HEK293 (cell line): ENCODE results near the gene ELANE.

Experiments used
- TCF7L2 ChIP-seq: IDR thresholded peaks from 2 replicates; pipeline ENCODE4 v1.6.1; 2011; ENCODE audit warnings: low read depth, mild to moderate bottlenecking, inconsistent platforms, low read length, moderate library complexity, borderline replicate concordance
- ZNF239 ChIP-seq: fragments of 450-650 bp; formaldehyde crosslinking; IDR thresholded peaks from 2 replicates; pipeline ENCODE4 v1.5.1; 2016; ENCODE audit warnings: missing biosample characterization, missing genetic modification characterization
- ZNF24 ChIP-seq: fragments of 450-650 bp; formaldehyde crosslinking; IDR thresholded peaks from 2 replicates; pipeline ENCODE4 v1.5.1; 2016; ENCODE audit warnings: missing biosample characterization, missing genetic modification characterization
- ZNF274 ChIP-seq, 2 experiments: fragments of 200-500 bp in 1 of 2; fragments of 450-650 bp in 1 of 2; sonication (Bioruptor generic) in 1 of 2; formaldehyde crosslinking in 1 of 2; IDR thresholded peaks; 2 replicates each; pipeline versions ENCODE4 v1.5.1 to v1.6.1; 2014 to 2016; ENCODE audit warnings: borderline replicate concordance in 1 of 2, inconsistent platforms in 1 of 2, low read length in 1 of 2, missing biosample characterization in 1 of 2, missing genetic modification characterization in 1 of 2
- ZNF311 ChIP-seq: fragments of 450-650 bp; formaldehyde crosslinking; IDR thresholded peaks from 2 replicates; pipeline ENCODE4 v1.5.1; 2017; ENCODE audit warnings: missing biosample characterization, missing genetic modification characterization, borderline replicate concordance
- TF ChIP-seq, protein P1 (sequence below): fragments of 450-650 bp; formaldehyde crosslinking; IDR thresholded peaks from 2 replicates; pipeline ENCODE4 v1.5.1; 2016; ENCODE audit warnings: missing biosample characterization, missing genetic modification characterization
- TF ChIP-seq, protein P2 (sequence below): fragments of 450-650 bp; formaldehyde crosslinking; IDR thresholded peaks from 2 replicates; pipeline ENCODE4 v1.5.1; 2016; ENCODE audit warnings: missing biosample characterization, missing genetic modification characterization, low read depth
- TF ChIP-seq, protein P3 (sequence below): fragments of 450-650 bp; formaldehyde crosslinking; IDR thresholded peaks from 2 replicates; pipeline ENCODE4 v1.5.0; 2017; ENCODE audit warnings: missing biosample characterization, missing genetic modification characterization, borderline replicate concordance

DNA sequence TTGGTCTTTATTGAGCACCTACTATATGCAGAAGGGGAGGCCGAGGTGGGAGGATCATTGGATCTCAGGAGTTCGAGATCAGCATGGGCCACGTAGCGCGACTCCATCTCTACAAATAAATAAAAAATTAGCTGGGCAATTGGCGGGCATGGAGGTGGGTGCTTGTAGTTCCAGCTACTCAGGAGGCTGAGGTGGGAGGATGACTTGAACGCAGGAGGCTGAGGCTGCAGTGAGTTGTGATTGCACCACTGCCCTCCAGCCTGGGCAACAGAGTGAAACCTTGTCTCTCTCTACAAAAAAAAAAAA is 11.2 kb downstream of the ELANE start:
- TF ChIP-seq ZNF239 (no peak), TCF7L2 (no peak), ZNF24 (no peak), ZNF311 (tag by site-specific recombination) (no peak), ZNF274 (IDR thresholded peaks at IDR 0.05; ENCODE audit: low read length) (no peak), ZNF274 (tag by site-specific recombination; IDR thresholded peaks at IDR 0.05; ENCODE audit: borderline replicate concordance) (no peak)
- TF ChIP-seq, protein P1, sequence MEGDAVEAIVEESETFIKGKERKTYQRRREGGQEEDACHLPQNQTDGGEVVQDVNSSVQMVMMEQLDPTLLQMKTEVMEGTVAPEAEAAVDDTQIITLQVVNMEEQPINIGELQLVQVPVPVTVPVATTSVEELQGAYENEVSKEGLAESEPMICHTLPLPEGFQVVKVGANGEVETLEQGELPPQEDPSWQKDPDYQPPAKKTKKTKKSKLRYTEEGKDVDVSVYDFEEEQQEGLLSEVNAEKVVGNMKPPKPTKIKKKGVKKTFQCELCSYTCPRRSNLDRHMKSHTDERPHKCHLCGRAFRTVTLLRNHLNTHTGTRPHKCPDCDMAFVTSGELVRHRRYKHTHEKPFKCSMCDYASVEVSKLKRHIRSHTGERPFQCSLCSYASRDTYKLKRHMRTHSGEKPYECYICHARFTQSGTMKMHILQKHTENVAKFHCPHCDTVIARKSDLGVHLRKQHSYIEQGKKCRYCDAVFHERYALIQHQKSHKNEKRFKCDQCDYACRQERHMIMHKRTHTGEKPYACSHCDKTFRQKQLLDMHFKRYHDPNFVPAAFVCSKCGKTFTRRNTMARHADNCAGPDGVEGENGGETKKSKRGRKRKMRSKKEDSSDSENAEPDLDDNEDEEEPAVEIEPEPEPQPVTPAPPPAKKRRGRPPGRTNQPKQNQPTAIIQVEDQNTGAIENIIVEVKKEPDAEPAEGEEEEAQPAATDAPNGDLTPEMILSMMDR: no peak
- TF ChIP-seq, protein P2, sequence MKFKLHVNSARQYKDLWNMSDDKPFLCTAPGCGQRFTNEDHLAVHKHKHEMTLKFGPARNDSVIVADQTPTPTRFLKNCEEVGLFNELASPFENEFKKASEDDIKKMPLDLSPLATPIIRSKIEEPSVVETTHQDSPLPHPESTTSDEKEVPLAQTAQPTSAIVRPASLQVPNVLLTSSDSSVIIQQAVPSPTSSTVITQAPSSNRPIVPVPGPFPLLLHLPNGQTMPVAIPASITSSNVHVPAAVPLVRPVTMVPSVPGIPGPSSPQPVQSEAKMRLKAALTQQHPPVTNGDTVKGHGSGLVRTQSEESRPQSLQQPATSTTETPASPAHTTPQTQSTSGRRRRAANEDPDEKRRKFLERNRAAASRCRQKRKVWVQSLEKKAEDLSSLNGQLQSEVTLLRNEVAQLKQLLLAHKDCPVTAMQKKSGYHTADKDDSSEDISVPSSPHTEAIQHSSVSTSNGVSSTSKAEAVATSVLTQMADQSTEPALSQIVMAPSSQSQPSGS (tag by site-specific recombination): no peak
- TF ChIP-seq, protein P3, sequence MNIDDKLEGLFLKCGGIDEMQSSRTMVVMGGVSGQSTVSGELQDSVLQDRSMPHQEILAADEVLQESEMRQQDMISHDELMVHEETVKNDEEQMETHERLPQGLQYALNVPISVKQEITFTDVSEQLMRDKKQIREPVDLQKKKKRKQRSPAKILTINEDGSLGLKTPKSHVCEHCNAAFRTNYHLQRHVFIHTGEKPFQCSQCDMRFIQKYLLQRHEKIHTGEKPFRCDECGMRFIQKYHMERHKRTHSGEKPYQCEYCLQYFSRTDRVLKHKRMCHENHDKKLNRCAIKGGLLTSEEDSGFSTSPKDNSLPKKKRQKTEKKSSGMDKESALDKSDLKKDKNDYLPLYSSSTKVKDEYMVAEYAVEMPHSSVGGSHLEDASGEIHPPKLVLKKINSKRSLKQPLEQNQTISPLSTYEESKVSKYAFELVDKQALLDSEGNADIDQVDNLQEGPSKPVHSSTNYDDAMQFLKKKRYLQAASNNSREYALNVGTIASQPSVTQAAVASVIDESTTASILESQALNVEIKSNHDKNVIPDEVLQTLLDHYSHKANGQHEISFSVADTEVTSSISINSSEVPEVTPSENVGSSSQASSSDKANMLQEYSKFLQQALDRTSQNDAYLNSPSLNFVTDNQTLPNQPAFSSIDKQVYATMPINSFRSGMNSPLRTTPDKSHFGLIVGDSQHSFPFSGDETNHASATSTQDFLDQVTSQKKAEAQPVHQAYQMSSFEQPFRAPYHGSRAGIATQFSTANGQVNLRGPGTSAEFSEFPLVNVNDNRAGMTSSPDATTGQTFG (tag by site-specific recombination): no peak
